H9 (cell line): Measurements from ENCODE around the gene HMCN1. TPM values are rescaled to one million over a fixed set of nuclear protein-coding genes. Genes with fewer than 3 reads are reported as not detected.

Experiments
- DNase-seq: peaks from one replicate; pipeline ENCODE4 v3.0.0-alpha.2; 2017
- H2AFZ ChIP-seq: one replicate; pipeline ENCODE4 v1.6.1; 2013; ENCODE audit warnings: mild to moderate bottlenecking, low read length, control low read depth, moderate library complexity
- H2AK5ac ChIP-seq: 2 replicates; pipeline ENCODE4 v1.6.1; 2013; ENCODE audit warnings: low read length, control low read depth, mixed read lengths; ENCODE audit not compliant: insufficient read length
- H2BK120ac ChIP-seq: one replicate; pipeline ENCODE4 v1.6.1; 2013; ENCODE audit warnings: low read depth, mild to moderate bottlenecking, low read length, control low read depth, inconsistent platforms; ENCODE audit not compliant: poor library complexity, severe bottlenecking
- H2BK12ac ChIP-seq: 2 replicates; pipeline ENCODE4 v1.6.1; 2013; ENCODE audit warnings: low read length, control low read depth, mixed read lengths, low read depth; ENCODE audit not compliant: insufficient read length
- H2BK15ac ChIP-seq: 2 replicates; pipeline ENCODE4 v1.6.1; 2013; ENCODE audit warnings: low read depth, low read length, control low read depth
- H2BK20ac ChIP-seq: one replicate; pipeline ENCODE4 v1.6.1; 2013; ENCODE audit warnings: low read depth, mild to moderate bottlenecking, low read length, control low read depth, inconsistent platforms; ENCODE audit not compliant: poor library complexity, severe bottlenecking
- H2BK5ac ChIP-seq: 2 replicates; pipeline ENCODE4 v1.6.1; 2013; ENCODE audit warnings: low read length, control low read depth, mixed read lengths; ENCODE audit not compliant: insufficient read length
- H3K14ac ChIP-seq: 2 replicates; pipeline ENCODE4 v1.6.1; 2013; ENCODE audit warnings: low read length, control low read depth; ENCODE audit not compliant: insufficient read depth
- H3K18ac ChIP-seq: 2 replicates; pipeline ENCODE4 v1.6.1; 2013; ENCODE audit warnings: low read depth, mild to moderate bottlenecking, mixed read lengths, low read length, control low read depth; ENCODE audit not compliant: insufficient read length
- H3K23ac ChIP-seq: 2 replicates; pipeline ENCODE4 v1.6.1; 2013; ENCODE audit warnings: low read length, control low read depth, mixed read lengths, low read depth; ENCODE audit not compliant: insufficient read length
- H3K23me2 ChIP-seq: 2 replicates; pipeline ENCODE4 v1.6.1; 2013; ENCODE audit warnings: low read depth, mild to moderate bottlenecking, mixed read lengths, low read length, control low read depth; ENCODE audit not compliant: insufficient read length, poor library complexity, severe bottlenecking
- H3K27ac ChIP-seq: 2 replicates; pipeline ENCODE4 v1.5.1; 2013; ENCODE audit warnings: low read length, control low read depth, mixed read lengths, low read depth; ENCODE audit not compliant: insufficient read length
- H3K27me3 ChIP-seq: 2 replicates; pipeline ENCODE4 v1.6.1; 2013; ENCODE audit warnings: low read length, control low read depth, inconsistent platforms; ENCODE audit not compliant: insufficient read depth
- H3K4ac ChIP-seq: 2 replicates; pipeline ENCODE4 v1.6.1; 2013; ENCODE audit warnings: low read depth, mild to moderate bottlenecking, control low read depth, inconsistent platforms, low read length, moderate library complexity
- H3K4me1 ChIP-seq: 2 replicates; pipeline ENCODE4 v1.6.1; 2013; ENCODE audit warnings: low read length, control low read depth, inconsistent platforms; ENCODE audit not compliant: insufficient read depth
- H3K4me2 ChIP-seq: 2 replicates; pipeline ENCODE4 v1.6.1; 2013; ENCODE audit warnings: low read length, control low read depth, mixed read lengths; ENCODE audit not compliant: insufficient read length, insufficient read depth
- H3K56ac ChIP-seq: 2 replicates; pipeline ENCODE4 v1.6.1; 2013; ENCODE audit warnings: low read depth, mild to moderate bottlenecking, mixed read lengths, low read length, control low read depth; ENCODE audit not compliant: insufficient read length
- H3K79me1 ChIP-seq: 2 replicates; pipeline ENCODE4 v1.6.1; 2013; ENCODE audit warnings: low read depth, mild to moderate bottlenecking, moderate library complexity, low read length, control low read depth, inconsistent platforms; ENCODE audit not compliant: insufficient read depth, poor library complexity, severe bottlenecking
- H3K79me2 ChIP-seq: 2 replicates; pipeline ENCODE4 v1.6.1; 2013; ENCODE audit warnings: low read length, control low read depth, inconsistent platforms; ENCODE audit not compliant: insufficient read depth
- H3K9ac ChIP-seq: 2 replicates; pipeline ENCODE4 v1.6.1; 2013; ENCODE audit warnings: low read length, control low read depth, mixed read lengths; ENCODE audit not compliant: insufficient read length; ENCODE audit errors: extremely low read depth
- H3K9me3 ChIP-seq: one replicate; pipeline ENCODE4 v1.6.1; 2013; ENCODE audit warnings: low read depth, low read length, inconsistent platforms; ENCODE audit not compliant: control insufficient read depth
- H3T11ph ChIP-seq: one replicate; pipeline ENCODE4 v1.6.1; 2013; ENCODE audit warnings: mild to moderate bottlenecking, low read length, control low read depth, inconsistent platforms
- H4K20me1 ChIP-seq: one replicate; pipeline ENCODE4 v1.6.1; 2013; ENCODE audit not compliant: control insufficient read depth, insufficient read length, insufficient read depth
- H4K5ac ChIP-seq: 2 replicates; pipeline ENCODE4 v1.6.1; 2013; ENCODE audit warnings: low read depth, mild to moderate bottlenecking, mixed read lengths, low read length, control low read depth; ENCODE audit not compliant: insufficient read length
- H4K8ac ChIP-seq: replicated peaks from 2 replicates; pipeline ENCODE4 v1.6.1; 2013; ENCODE audit warnings: low read length, control low read depth, mixed read lengths, low read depth; ENCODE audit not compliant: insufficient read length
- H4K91ac ChIP-seq: 2 replicates; pipeline ENCODE4 v1.6.1; 2013; ENCODE audit warnings: low read depth, mild to moderate bottlenecking, moderate library complexity, mixed read lengths, low read length, control low read depth; ENCODE audit not compliant: insufficient read length
- H3K27ac Mint-ChIP-seq, 3 experiments: 2 replicates in 2 of 3; 3 replicates in 1 of 3; pipeline ENCODE4 v1.8.0; 2020 to 2021; ENCODE audit warnings: mixed read lengths in 3 of 3, mild to moderate bottlenecking in 1 of 3, moderate library complexity in 1 of 3
- H3K27me3 Mint-ChIP-seq: 2 replicates; pipeline ENCODE4 v1.8.0; 2021; ENCODE audit warnings: low read depth, mild to moderate bottlenecking, moderate library complexity, mixed read lengths
- H3K36me3 Mint-ChIP-seq, 3 experiments: 2 replicates in 2 of 3; 3 replicates in 1 of 3; pipeline ENCODE4 v1.8.0; 2020 to 2021; ENCODE audit warnings: low read depth in 3 of 3, mixed read lengths in 3 of 3; ENCODE audit not compliant: insufficient read depth in 1 of 3
- H3K4me1 Mint-ChIP-seq, 2 experiments: 2 replicates each; pipeline ENCODE4 v1.8.0; 2020; ENCODE audit warnings: mixed read lengths in 2 of 2
- H3K4me3 Mint-ChIP-seq, 2 experiments: 2 replicates in 1 of 2; 3 replicates in 1 of 2; pipeline ENCODE4 v1.8.0; 2020 to 2021; ENCODE audit warnings: mild to moderate bottlenecking in 2 of 2, mixed read lengths in 2 of 2, moderate library complexity in 1 of 2
- H3K9me3 Mint-ChIP-seq, 2 experiments: 2 replicates in 1 of 2; 3 replicates in 1 of 2; pipeline ENCODE4 v1.8.0; 2020; ENCODE audit warnings: mild to moderate bottlenecking in 2 of 2, mixed read lengths in 2 of 2, moderate library complexity in 1 of 2
- WGBS: extraction: QIAGEN DNeasy Blood & Tissue Kit; methylation state at CpG from one replicate; pipeline ENCODE4 v1.1.7; 2013; ENCODE audit warnings: missing lambda C conversion rate, low lambda C conversion rate, mixed read lengths; ENCODE audit not compliant: insufficient read length; ENCODE audit errors: extremely low coverage; 5-methylcytosine and 5-hydroxymethylcytosine counted together
- total RNA-seq: library from RNA; stranded (reverse); gene quantifications from 2 replicates; pipeline ENCODE4 v1.2.1, GENCODE V29; 2021
- TF ChIP-seq, protein P1 (sequence below): fragments of 200-600 bp; sonication (generic); conservative IDR thresholded peaks from 3 replicates; pipeline ENCODE4 v1.8.0; 2021; ENCODE audit warnings: antibody characterized with exemption, mild to moderate bottlenecking

HMCN1 gene
- total RNA-seq, 1 experiment from 2014 or later: 3.3 TPM

DNA sequence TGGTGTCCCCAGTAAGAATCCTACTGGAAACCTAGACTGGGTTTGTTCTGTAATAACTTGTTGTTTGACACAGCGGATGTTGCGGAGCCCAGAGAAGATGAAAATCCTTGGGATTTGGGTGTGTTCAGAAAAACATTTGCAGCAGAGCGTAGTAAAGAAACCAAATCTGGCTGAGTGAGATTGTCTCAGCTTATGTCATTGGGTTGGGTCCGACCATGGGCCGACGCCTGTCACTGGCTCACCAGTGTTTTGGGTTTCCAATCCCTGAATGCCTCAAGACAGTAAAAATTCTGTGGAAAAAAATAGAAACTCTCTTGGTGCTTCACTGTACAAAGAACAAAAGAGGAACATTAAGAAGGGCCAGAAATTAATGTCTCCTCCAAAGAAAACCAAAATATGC lies 494.6 kb downstream of the HMCN1 start:
- no CpG with 5 or more reads among the region's 6 CpGs for WGBS
- Histone ChIP-seq H2BK5ac (no peak overlapping the region), H3K4ac (no peak overlapping the region), H2BK12ac (no peak overlapping the region), H4K91ac (no peak overlapping the region), H2BK20ac (no peak overlapping the region), H3K27me3 (no peaks in the 10 kb centered on the region), H3K14ac (no peak overlapping the region), H3K4me2 (no peak overlapping the region), H3K79me2 (no peaks in the 10 kb centered on the region), H2BK120ac (no peak overlapping the region), H3K56ac (no peak overlapping the region), H3K4me1 (no peaks in the 10 kb centered on the region), H2BK15ac (no peak overlapping the region), H3T11ph (no peak overlapping the region), H3K23me2 (no peaks in the 10 kb centered on the region), H3K9ac (no peak overlapping the region), H4K20me1 (no peaks in the 10 kb centered on the region), H4K5ac (no peak overlapping the region), H2AK5ac (no peak overlapping the region), H3K23ac (no peak overlapping the region), H3K18ac (no peak overlapping the region), H2AFZ (no peak overlapping the region), H4K8ac (no peak overlapping the region), H3K9me3 (no peaks in the 10 kb centered on the region), H3K79me1 (no peaks in the 10 kb centered on the region), H3K27ac (no peak overlapping the region)
- H3K36me3 Mint-ChIP-seq: no peaks in the 10 kb centered on the region
- no peaks in the 10 kb centered on the region for H3K27me3 Mint-ChIP-seq
- no peak for DNase-seq
- H3K27ac Mint-ChIP-seq: no peak overlapping the region; a peak in 1 of 7 replicates
- TF ChIP-seq, protein P1, sequence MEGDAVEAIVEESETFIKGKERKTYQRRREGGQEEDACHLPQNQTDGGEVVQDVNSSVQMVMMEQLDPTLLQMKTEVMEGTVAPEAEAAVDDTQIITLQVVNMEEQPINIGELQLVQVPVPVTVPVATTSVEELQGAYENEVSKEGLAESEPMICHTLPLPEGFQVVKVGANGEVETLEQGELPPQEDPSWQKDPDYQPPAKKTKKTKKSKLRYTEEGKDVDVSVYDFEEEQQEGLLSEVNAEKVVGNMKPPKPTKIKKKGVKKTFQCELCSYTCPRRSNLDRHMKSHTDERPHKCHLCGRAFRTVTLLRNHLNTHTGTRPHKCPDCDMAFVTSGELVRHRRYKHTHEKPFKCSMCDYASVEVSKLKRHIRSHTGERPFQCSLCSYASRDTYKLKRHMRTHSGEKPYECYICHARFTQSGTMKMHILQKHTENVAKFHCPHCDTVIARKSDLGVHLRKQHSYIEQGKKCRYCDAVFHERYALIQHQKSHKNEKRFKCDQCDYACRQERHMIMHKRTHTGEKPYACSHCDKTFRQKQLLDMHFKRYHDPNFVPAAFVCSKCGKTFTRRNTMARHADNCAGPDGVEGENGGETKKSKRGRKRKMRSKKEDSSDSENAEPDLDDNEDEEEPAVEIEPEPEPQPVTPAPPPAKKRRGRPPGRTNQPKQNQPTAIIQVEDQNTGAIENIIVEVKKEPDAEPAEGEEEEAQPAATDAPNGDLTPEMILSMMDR: no peak
- no peak overlapping the region; a peak in 1 of 5 replicates for H3K4me3 Mint-ChIP-seq
- H3K4me1 Mint-ChIP-seq: peaks cover 2 to 4% of the 10 kb centered on the region in 2 experiments; a peak in 2 of 4 replicates
- H3K9me3 Mint-ChIP-seq: no peaks in the 10 kb centered on the region; a peak in 1 of 5 replicates
